HuH-7 (cell line): ENCODE results near the gene TSEN2.

ENCODE experiments used
- DNase-seq: peaks from one replicate; pipeline ENCODE4 v3.0.0; 2011; ENCODE audit warnings: low spot score

The TSEN2 gene

DNA sequence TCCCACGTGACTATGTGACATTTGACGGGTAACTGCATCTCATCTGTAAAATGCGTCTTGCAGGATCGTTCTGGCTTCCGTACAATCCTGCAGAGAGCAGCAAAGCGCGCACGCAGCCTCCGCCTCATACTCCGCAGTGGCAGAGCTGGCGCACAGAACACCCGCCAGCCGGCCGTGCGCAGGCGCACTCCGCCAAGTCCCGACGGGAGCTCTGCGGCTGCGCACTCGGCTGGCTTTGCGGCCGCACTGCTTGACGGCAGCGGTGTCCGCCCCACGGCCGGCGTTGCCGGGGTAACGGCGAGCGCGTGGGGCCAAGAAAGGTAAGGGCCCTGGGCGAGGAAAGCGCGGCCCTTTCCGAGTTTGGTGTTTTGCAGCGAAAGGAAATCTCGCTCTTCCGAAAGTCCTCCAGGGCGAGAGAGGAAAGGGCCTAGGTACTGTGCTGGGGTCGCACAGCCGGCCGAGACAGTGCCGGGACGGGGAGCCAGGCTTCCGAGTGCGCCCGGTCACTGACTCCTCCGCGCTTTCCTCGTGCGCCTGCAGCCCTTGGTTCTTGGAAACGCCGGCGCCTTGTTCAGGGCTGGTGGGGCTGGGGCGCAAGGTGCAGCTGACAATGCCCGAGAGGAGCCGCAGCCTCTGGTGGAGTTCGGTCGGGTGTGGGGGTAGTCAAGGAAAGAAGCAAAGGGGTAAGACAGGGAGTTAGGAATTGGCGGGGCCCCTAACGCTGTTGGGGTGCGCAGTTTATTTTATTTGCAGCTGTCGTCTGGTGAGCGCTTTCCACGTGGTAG is at the start of gene TSEN2:
TSEN2 (plus strand) TSS at position 283 of the 785 bp plus-strand sequence. CDS start 5,321 bp downstream, outside the sequence.
- DNase-seq: peak; percentile 99

DNA sequence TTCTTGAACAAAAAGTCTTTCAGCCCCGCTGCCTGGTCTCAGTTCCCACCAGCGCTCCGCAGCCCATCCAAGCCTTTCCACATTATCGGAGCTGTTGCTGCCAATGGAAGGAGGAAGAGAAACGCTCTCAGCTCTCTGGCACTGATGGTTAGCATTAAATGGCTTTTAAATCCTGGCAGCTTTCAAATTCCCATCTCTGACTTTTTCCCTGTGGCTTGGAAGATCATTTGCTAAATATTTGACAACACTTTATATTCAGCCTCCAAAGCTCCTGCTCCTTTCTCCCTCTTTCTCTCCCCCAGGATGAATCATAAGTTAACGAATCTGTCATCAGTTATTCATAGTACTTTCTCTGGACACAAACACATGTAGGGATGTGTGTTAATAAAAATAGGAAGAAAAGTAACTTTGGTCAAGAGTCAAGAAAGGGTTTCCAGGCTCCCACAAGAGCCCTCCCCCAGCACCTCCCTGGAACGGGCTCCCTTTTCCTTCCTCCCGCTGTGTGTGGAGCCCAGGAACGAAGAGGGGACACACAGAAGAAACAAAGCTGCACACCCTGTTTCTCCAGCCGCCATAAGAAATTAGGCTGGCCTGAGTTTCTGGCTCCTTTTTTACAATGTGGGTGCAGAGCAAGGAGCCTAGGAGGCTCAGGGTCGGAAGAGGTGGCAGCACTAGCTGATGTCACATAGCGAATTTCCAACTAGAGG is 47.6 kb upstream of the TSEN2 start:
- no peak for DNase-seq

DNA sequence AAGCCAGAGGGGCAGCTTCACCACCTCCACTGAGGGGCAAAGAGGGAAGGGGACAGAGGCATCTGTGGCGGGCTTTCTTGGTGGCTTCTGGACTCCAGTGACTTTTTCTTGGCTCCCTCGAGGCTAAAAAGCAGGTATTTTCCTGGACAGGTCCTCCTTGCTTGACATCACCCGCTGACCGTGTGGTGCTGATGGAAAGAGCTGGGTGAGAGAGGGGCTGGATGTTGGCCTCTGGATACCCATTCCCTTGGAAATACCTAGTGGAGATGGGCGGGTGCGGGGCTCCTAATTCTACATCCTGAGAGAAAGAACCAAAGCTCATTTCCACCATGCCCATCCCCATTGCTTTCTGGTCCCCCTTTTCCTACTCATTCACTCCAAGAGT is 47.1 kb upstream of the TSEN2 start:
- no peak for DNase-seq

DNA sequence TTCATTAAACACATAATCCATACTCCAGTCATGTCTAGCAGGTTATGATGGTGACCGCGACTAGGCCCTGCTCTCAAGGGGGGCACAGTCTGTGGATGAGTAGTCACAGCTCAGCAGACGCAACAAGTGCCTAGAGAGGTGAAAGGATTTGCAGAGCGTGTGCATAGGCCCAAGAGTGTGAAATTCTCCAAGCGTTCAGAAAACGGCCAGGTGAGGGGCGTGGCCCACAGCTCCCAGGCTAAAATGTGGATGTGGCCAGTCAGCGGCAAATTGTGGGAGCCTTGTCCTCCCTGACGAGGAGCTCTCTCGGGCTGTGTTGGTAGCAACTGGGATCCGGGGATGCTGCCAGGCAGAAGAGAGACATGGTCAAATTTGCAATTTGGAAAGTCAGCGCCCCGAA is 46.4 kb upstream of the TSEN2 start:
- DNase-seq: no peak

GRCh38 chr3:12438318-12438717 is 46.0 kb upstream of the TSEN2 start:
- no peak for DNase-seq

DNA sequence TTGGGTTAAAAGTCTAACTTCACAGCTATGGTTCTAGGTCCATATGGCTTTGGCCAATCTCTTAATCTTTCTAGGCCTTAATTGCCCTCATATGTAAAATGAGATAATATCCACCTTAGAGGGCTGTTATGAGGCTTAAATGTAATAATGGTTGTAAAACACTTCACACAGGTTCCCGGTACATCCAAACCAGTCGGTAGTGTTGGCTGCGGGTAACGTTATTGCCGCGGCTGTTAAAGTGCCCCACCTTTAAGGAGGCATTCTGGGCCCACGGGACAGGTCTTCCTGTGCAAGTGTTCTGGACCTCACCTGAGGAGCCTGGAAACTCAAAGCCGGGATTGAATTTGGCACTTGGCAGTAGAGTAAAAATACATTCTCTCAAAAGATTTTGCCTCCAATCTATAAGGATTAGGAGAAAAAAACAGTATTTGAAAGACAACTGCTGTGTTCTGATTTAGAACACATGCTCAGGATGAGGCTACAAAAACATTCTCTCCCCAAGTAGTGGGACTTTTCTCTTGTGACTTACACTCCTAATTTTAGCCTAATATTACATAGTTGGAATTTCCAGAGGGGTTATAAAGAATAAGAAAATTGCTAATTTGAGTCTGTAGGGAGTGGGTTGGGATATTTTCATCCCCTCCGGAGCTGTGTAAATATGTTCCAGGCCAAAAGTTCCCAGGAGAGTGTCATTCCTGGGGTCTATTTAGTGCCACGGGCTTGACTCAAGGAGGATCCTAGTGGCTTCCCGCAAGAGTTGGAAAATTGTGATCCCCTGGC is 44.9 kb upstream of the TSEN2 start:
- no peak for DNase-seq

GRCh38 chr3:12440927-12441714 is 43.2 kb upstream of the TSEN2 start:
- DNase-seq: no peak

DNA sequence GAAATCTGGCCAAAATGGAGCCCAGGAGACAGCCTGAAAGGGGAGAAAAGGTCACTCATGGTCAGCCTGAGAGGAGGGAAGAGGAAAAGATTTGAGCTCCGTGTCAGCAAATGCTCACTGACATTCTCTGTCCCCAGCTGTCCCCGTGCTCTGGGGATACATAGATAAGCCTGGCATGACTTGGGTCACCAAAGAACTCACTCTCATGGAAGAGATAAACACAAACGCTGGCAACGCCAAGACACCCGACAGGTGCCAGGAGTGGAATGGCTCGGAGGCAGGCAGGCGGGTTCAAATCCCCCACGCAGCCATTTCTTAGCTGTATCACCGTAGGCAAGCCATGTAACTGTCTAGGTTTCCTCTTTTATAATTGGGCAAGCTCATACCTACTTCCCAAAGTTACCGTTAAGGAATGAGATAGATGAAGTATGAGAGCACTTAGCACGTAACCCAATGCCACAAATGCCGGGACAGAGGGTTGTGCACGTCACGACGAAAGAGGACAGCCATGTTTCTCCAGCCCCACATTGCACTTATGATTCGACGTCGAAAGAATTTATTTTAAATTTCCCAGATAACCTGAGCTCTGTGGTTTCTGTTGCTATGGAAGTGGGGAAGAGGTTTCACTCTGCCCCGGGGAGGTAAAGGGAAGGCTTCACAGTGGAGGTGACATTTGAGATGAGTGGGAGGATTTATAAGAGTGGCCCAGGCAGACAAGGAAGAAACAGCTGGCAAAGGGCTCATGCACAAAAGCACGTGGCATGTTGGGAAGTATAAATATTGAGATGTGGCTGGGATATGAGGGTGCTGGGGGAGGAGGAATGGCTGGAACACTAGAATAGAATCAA is 41.4 kb upstream of the TSEN2 start:
- DNase-seq: no peak

GRCh38 chr3:12443781-12444522 is 40.3 kb upstream of the TSEN2 start:
- no peak for DNase-seq

- peak; percentile 94 for DNase-seq
Observed at GRCh38 chr3:12444582-12445471, 39.5 kb upstream of the TSEN2 start.

GRCh38 chr3:12445523-12446240 is 38.6 kb upstream of the TSEN2 start:
- DNase-seq: no peak

DNA sequence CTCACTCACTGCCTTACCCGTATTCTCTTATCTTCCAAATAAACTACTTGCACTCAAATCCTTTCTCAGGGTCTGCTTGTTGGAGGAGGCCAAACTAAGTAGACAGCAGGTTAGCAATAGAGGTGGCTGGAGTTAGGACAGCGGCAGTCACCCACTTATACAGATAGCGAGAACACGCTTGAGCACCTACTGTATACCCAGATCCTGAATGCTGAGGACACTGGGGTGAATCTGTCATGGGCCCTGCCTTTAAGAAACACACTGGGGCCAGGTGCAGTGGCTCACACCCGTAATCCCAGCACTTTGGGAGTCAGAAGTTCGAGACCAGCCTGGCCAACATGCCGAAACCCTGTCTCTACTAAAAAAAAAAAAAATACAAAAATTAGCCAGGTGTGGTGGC is 38.0 kb upstream of the TSEN2 start:
- DNase-seq: no peak

GRCh38 chr3:12447075-12447474 is 37.2 kb upstream of the TSEN2 start:
- no peak for DNase-seq

DNA sequence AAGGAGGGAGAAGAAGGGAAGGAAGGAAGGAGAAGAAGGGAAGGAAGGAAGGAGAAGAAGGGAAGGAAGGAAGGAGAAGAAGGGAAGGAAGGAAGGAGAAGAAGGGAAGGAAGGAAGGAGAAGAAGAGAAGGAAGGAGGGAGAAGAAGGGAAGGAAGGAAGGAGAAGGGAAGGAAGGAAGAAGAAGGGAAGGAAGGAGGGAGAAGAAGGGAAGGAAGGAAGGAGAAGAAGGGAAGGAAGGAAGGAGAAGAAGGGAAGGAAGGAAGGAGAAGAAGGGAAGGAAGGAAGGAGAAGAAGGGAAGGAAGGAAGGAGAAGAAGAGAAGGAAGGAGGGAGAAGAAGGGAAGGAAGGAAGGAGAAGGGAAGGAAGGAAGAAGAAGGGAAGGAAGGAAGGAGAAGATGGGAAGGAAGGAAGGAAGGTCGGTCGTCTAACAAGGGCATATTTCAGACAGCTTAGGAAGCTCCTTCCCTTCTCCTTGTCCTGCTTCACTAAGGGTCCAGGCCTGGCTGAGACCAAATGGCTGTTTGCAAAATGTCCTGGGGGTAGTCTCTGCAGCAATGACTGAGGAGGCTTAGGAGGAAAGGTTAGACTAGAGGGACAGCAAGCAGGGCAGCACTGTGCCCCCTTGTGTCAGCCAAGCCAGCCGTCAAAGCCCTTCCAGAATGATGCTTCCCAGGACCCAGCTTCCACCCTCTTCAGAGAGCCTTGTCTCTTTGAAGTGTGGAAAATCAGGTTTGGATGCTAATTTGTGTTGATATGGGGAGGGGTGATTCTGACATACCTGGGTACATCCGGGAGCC is 35.7 kb upstream of the TSEN2 start:
- DNase-seq: peak; percentile 67

- no peak for DNase-seq
Observed at GRCh38 chr3:12449889-12450682, 34.2 kb upstream of the TSEN2 start.

- DNase-seq: no peak
Observed at GRCh38 chr3:12451481-12451880, 32.8 kb upstream of the TSEN2 start.

DNA sequence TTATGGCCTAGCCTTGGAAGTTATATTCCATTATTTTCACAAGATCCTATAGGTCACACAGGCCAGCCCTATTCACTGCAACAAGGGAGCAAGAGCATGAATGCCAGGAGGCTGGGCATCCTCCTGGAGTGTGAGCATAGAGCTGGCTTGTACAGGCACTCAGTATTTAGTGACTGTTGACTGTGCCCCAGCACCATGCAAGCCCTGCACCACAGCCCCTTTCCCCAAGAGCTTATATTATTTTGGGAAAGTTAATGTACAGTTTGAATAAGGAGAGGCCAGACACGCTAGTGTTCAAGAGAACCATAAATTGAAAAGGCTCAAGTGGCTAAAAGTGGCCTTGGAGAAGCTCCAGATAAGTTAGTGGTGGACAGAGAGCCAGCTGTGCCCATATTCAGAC is 32.3 kb upstream of the TSEN2 start:
- DNase-seq: no peak
